GM21576 (cell line): Measurements from ENCODE around the gene CTAGE9.
A peak's percentile ranks its signal among the peaks of the same experiment; 100 is the strongest.
"Not testable (repeated sequence)": the region's sequence is repeated elsewhere in the genome, so short reads cannot be mapped to it uniquely, and the experiment has no call there.

Experiments
- ATAC-seq: cut with Tn5 transposase; IDR thresholded peaks from one replicate; pipeline ENCODE4 v1.9.1; 2021; ENCODE audit warnings: mild to moderate bottlenecking, moderate library complexity; ENCODE audit not compliant: unreplicated experiment

Gene CTAGE9

GRCh38 chr6:131730264-131730663, 19.4 kb upstream of the CTAGE9 start:
- no peak for ATAC-seq

- ATAC-seq = no peak
Observed at GRCh38 chr6:131729550-131729949, 18.7 kb upstream of the CTAGE9 start.

- ATAC-seq = no peak
Observed at GRCh38 chr6:131728296-131728939, 17.6 kb upstream of the CTAGE9 start.

- ATAC-seq = no peak
Observed at GRCh38 chr6:131727868-131728267, 17.1 kb upstream of the CTAGE9 start.

- ATAC-seq = no peak
Observed at GRCh38 chr6:131727467-131727866, 16.6 kb upstream of the CTAGE9 start.

GRCh38 chr6:131724114-131724513, 13.3 kb upstream of the CTAGE9 start:
- ATAC-seq = no peak

- ATAC-seq = no peak
Observed at GRCh38 chr6:131721161-131721560, 10.3 kb upstream of the CTAGE9 start.

GRCh38 chr6:131717836-131718542, 7.2 kb upstream of the CTAGE9 start:
- no peak for ATAC-seq

GRCh38 chr6:131715567-131715966, 4.8 kb upstream of the CTAGE9 start:
- ATAC-seq = peak; percentile 70

GRCh38 chr6:131703905-131704304, 6.9 kb downstream of the CTAGE9 start:
- ATAC-seq = not testable (repeated sequence)

- ATAC-seq = not testable (repeated sequence)
Observed at GRCh38 chr6:131700851-131701250, 10.0 kb downstream of the CTAGE9 start.

- no peak for ATAC-seq
Observed at GRCh38 chr6:131696956-131697355, 13.9 kb downstream of the CTAGE9 start.

- ATAC-seq = peak; percentile 87
Observed at GRCh38 chr6:131694832-131695426, 15.9 kb downstream of the CTAGE9 start.

- no peak for ATAC-seq
Observed at GRCh38 chr6:131693384-131693783, 17.4 kb downstream of the CTAGE9 start.

GRCh38 chr6:131692589-131692988, 18.2 kb downstream of the CTAGE9 start:
- no peak for ATAC-seq

- no peak for ATAC-seq
Observed at GRCh38 chr6:131692031-131692430, 18.8 kb downstream of the CTAGE9 start.

GRCh38 chr6:131688286-131688685, 22.5 kb downstream of the CTAGE9 start:
- peak; percentile 48 for ATAC-seq

GRCh38 chr6:131687022-131687421, 23.8 kb downstream of the CTAGE9 start:
- no peak for ATAC-seq

GRCh38 chr6:131685266-131685780, 25.5 kb downstream of the CTAGE9 start:
- peak; percentile 53 for ATAC-seq

- peak; percentile 77 for ATAC-seq
Observed at GRCh38 chr6:131683479-131683878, 27.3 kb downstream of the CTAGE9 start.

GRCh38 chr6:131682442-131682841, 28.4 kb downstream of the CTAGE9 start:
- ATAC-seq = no peak

GRCh38 chr6:131681585-131681984, 29.2 kb downstream of the CTAGE9 start:
- no peak for ATAC-seq
